NCI-H1436 (cell line): Measurements from ENCODE around the gene STYX.

Source experiments
- DNase-seq: peaks from one replicate; lab custom pipeline; 2025; lab: John Stamatoyannopoulos, UW

Gene STYX

GRCh38 chr14:52729925-52730708 lies at the start of gene STYX:
Gene STYX, plus strand, starts transcription at chr14:52730166. Its CDS starts 309 bp downstream, at chr14:52730475.
- DNase-seq, result peak; percentile 98

- DNase-seq, result no peak
Measured at GRCh38 chr14:52683985-52684520, 45.9 kb upstream of the STYX start.

- DNase-seq, result no peak
Measured at GRCh38 chr14:52686176-52686575, 43.8 kb upstream of the STYX start.

GRCh38 chr14:52690983-52691760 lies 38.8 kb upstream of the STYX start:
- DNase-seq, result no peak

DNA sequence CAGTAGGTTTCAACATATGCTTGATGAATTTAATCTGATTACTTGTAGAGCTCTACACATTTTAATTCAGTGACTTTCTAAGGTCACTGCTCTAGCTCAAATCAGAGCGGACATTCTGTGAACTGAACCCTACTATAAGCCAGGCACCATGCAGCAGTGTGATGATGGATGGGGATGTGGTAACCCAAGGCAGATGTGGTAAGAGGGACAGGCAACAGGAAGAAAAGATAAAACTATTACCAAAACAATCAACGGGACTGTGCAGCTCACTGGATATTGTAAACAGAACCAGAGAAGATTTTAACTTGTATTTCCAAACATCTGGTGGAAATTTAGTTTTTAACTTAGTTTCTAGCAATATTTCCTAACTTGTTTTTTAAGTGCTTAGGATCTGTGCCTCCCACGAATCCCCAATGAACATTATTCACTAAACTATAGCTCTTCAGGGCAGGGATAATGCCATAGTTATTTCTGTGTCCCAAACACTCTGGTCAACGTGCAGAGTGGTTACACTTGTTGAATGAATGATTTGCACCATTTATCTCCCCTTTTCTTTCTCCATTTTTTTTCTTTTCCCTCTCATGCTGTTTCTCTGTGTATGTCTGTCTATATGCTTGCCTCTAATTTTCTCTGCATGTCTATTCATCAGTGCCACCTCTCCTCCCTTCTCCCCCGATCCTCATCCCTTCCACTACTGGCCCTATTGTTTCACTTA lies 37.6 kb upstream of the STYX start:
- DNase-seq, result no peak

DNA sequence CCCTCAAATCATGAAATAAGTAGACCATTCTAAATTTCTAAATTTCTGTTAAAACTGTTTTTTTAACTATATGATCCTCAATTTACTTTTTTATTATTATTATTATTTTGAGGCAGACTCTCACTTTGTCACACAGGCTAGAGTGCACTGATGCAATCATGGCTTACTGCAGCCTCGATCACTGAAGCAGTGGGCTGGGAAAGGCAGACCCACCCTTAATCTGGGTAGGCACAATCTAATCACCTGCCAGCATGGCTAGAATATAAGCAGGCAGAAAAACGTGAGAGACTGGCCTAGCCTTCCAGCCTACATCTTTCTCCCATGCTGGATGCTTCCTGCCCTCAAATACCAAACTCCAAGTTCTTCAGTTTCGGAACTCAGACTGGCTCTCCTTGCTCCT lies 36.9 kb upstream of the STYX start:
- no peak for DNase-seq

GRCh38 chr14:52693532-52693931 lies 36.4 kb upstream of the STYX start:
- DNase-seq, result no peak

DNA sequence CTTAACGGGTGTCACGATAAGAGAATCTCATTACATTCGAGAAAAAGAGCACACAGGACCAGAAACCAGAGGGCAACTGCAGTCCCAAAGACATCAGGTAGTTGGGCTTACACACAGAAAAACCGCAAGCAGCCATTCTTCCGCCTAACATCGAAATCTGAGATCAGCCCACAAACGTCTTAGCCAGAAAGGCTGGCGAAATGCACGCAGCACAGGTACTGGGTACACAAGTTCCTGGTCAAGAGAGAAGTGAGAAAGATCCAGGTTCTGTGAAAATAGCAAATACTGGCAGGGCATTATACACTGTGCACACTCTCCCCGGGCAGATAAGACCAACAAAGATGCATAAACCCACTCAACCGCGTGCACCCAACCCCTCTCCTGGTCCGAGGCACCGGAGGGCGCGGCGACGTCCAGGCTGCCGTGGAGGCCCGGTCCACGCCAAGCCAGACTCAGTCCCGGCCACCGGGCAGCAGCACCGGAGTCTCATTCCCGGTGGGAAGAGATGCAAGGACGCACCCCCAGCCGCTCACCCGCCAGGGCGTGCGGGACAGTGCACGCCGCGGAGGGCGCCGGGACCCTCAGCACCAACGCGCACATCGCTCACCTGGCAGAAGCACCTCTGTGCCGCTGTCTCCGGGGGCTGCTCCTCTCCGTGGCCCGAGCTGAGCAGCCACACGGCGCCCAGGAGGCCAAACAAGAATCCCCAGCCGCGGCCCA lies 35.0 kb upstream of the STYX start:
- DNase-seq, result peak; percentile 11

DNA sequence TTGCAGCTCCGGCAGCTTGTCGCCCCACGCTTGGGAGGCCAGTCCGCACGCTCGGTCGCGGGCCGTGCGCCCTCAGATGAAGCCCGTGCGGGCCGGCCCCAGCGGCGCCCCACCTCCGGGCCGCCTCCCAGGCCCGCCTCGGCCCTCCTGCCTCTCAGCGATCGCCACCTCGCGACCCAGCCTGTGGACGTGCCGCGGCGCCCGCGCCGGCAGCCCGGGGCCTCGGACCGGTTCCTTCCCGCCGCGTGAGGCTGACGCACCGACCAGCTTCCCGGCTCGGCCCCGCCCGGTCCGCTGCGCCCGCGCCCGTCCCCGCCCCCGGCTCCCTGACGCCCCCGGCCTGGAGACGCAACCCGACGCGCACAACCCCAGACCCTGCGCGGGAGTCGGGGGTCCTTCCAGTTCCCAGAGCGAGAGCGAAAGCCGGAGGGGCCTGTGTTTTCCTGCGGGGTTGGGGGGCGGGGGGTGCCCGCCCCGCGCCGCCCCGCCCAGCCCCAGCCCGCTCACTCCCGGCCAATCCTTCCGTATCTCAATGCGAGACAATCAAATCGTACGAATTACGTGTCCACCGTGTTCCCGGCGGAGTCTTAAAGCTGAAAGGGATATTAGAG lies 34.4 kb upstream of the STYX start, which contains the start of gene ERO1A:
TSS of gene ERO1A (minus strand) at position 78 of the 611 bp plus-strand sequence. CDS start at position 1, 77 bp downstream.
- DNase-seq, result peak; percentile 74

GRCh38 chr14:52700701-52701172 lies 29.2 kb upstream of the STYX start:
- DNase-seq, result no peak

DNA sequence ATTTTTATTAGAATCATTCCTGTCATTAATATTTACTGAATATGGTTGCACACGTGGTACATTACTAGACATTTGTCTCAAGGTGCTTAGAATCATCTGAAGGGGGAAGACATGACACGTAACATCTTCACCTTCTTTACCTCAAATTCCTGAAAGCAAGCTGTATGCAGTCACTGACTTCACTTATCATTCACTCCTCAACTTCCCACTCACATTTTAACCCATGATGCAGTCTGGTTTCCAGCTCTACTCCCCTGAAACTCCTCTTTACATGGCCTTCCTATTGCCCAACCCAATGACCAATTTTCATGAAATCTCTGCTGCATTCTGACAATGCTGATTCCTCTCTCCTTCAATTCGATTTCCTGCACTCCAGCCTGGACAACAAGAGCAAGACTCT lies 28.7 kb upstream of the STYX start:
- DNase-seq, result no peak

- no peak for DNase-seq
Measured at GRCh38 chr14:52703225-52703624, 26.7 kb upstream of the STYX start.

- no peak for DNase-seq
Measured at GRCh38 chr14:52703664-52704063, 26.3 kb upstream of the STYX start.

DNA sequence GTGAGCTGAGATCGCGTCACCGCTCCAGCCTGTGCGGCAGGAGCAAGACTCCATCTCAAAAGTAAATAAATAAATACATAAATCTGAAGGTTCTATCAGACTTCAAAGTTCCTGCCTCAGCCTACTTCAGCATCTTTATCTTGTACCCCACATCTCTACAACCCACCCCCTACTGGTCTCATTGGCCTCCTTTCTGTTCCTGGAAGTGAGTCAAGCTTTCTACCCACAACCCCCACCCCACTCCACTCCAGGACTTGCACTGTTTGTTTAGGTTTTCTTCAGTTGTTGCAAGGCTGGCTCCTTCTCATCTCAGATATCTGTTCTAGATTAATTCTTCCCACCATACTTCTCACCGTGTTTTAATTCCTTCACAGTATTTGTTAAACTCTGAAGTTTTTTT lies 23.7 kb upstream of the STYX start:
- no peak for DNase-seq

GRCh38 chr14:52706724-52707706 lies 23.0 kb upstream of the STYX start, which contains the start of gene PSMC6:
Gene PSMC6, plus strand, starts transcription at chr14:52707200. Its CDS starts 20 bp downstream, at chr14:52707220.
- peak; percentile 91 for DNase-seq

GRCh38 chr14:52711666-52712065 lies 18.3 kb upstream of the STYX start:
- DNase-seq, result no peak

DNA sequence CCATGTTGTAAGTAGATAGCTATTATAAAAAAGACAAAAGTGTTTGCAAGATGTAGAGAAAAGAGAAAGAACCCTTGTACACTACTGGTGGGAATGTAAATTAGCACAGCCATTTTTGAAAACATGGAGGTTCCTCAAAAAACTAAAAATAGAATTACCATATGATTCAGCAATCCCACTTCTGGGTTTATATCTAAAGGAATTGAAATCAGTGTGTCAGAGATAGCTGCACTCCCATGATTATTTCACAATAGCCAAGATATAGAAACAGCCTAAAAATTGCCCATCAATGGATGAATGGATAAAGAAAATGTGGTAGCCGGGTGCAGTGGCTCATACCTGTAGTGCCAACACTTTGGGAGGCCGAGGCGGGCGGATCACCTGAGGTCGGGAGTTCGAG lies 13.8 kb upstream of the STYX start:
- no peak for DNase-seq

DNA sequence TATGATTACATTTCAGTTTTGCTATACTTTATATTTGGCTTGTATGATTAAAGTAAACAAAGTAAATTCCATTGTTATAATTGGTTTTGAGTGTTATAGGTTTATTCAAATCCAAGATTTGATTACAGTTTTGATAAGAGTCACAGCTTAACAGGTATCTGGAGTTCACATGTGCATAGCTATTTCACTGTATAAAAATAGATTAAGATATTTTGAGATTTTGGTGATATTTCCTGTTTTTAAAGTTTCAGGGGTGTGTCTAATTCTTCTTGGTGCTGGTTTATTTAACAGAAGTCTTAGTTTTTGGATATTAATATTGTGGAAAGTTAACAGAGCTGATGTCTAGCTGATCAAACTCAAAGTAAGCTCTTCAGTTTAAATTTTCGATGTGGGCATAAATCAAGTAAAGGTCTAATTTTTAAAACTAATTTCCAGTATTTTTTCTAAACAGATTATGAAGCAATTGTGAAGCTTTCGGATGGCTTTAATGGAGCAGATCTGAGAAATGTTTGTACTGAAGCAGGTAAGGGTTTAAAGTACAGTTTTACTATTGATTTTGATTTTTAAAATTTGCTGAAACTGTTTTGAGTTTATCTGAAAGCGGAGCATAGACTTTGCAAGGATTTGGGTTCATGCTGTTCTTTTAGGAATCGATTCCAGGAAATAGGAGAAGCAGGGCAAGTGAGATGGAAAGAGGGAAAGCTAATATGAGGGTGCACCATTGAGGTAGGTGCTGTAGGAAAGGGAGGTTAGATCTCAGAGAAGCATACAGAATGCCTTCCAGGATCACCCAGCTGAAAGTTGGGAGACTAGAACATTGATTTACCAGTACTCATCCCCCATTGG lies 6.2 kb upstream of the STYX start:
- DNase-seq, result no peak

DNA sequence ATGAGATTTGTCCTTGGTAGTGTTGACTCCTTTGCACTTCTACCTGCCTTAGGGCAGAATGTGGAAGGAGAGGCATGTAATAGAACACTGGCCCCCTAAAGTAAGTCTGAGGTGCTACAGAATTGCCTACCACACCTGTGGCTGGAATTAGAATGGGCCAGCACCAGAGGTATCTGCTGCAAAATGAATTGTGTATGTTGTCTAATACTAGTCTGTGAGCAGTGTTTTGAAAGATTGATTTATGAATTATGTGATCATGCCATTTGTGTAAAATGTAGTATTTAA lies 5.7 kb upstream of the STYX start:
- DNase-seq, result no peak
